HG03175 (cell line): Measurements from ENCODE around the gene TMTC2.

ENCODE experiments used
- ATAC-seq: cut with Tn5 transposase; IDR thresholded peaks from one replicate; pipeline ENCODE4 v1.9.1; 2021; ENCODE audit warnings: mild to moderate bottlenecking, moderate library complexity; ENCODE audit not compliant: unreplicated experiment

Gene TMTC2

GRCh38 chr12:83168751-83169150, 482.0 kb downstream of the TMTC2 start:
- no peak for ATAC-seq

GRCh38 chr12:83172441-83172840, 485.7 kb downstream of the TMTC2 start:
- no peak for ATAC-seq

GRCh38 chr12:83172866-83173649, 486.4 kb downstream of the TMTC2 start:
- ATAC-seq: no peak

GRCh38 chr12:83179999-83180398, 493.3 kb downstream of the TMTC2 start:
- ATAC-seq: no peak

GRCh38 chr12:83181074-83181473, 494.4 kb downstream of the TMTC2 start:
- no peak for ATAC-seq

GRCh38 chr12:83183132-83183531, 496.4 kb downstream of the TMTC2 start:
- no peak for ATAC-seq
